H1 (cell line): ENCODE data around the gene GNAI2. TPM values are rescaled to one million over a fixed set of nuclear protein-coding genes. Genes with fewer than 3 reads are reported as not detected.

Experiments used
- CTCF ChIA-PET: fragments of 300-600 bp; sonication (Branson Sonifier 250); formaldehyde crosslinking; loops from one replicate; lab custom pipeline; 2021; ENCODE audit not compliant: partially characterized antibody; lab: Charles Lee
- POLR2A ChIA-PET: fragments of 300-600 bp; sonication (Branson Sonifier 250); formaldehyde crosslinking; loops from one replicate; lab custom pipeline; 2021; ENCODE audit warnings: inconsistent platforms; ENCODE audit not compliant: partially characterized antibody; lab: Charles Lee
- DNase-seq, 2 experiments: peaks; one replicate each; pipeline versions ENCODE4 v3.0.0 to v3.0.0-alpha.2; 2010 to 2022; ENCODE audit warnings: low spot score in 2 of 2, low read depth in 1 of 2, mixed read lengths in 1 of 2
- FAIRE-seq: peaks from 2 replicates; lab custom pipeline; 2011; peaks lifted over from hg19 to GRCh38; lab: Jason Lieb, UNC
- H2AFZ ChIP-seq: 2 replicates; pipeline ENCODE4 v1.8.1; 2012; ENCODE audit warnings: low read length, inconsistent platforms
- H2AK5ac ChIP-seq: 2 replicates; pipeline ENCODE4 v1.6.1; 2013; ENCODE audit warnings: low read depth, low read length
- H2BK120ac ChIP-seq: replicated peaks from 2 replicates; pipeline ENCODE3; 2013; ENCODE audit warnings: low read depth, low read length, inconsistent platforms
- H2BK12ac ChIP-seq: 2 replicates; pipeline ENCODE4 v1.6.1; 2013; ENCODE audit warnings: low read depth, low read length
- H2BK15ac ChIP-seq: 2 replicates; pipeline ENCODE4 v1.6.1; 2013; ENCODE audit warnings: low read length
- H2BK20ac ChIP-seq: 2 replicates; pipeline ENCODE4 v1.6.1; 2013; ENCODE audit warnings: low read length
- H2BK5ac ChIP-seq: 2 replicates; pipeline ENCODE4 v1.6.1; 2013; ENCODE audit warnings: low read depth, low read length
- H3K14ac ChIP-seq: 2 replicates; pipeline ENCODE4 v1.6.1; 2013; ENCODE audit warnings: inconsistent platforms; ENCODE audit not compliant: insufficient read length
- H3K18ac ChIP-seq: 2 replicates; pipeline ENCODE4 v1.6.1; 2013; ENCODE audit warnings: low read length; ENCODE audit errors: extremely low read depth
- H3K23ac ChIP-seq: 2 replicates; pipeline ENCODE4 v1.6.1; 2013; ENCODE audit warnings: inconsistent platforms; ENCODE audit not compliant: insufficient read length
- H3K23me2 ChIP-seq: 2 replicates; pipeline ENCODE4 v1.6.1; 2013; ENCODE audit warnings: low read depth, low read length
- H3K27ac ChIP-seq: 2 replicates; pipeline ENCODE4 v1.6.1; 2011; ENCODE audit warnings: low read depth, low read length, inconsistent platforms
- H3K27me3 ChIP-seq, 4 experiments: replicated peaks in 1 of 4; 1 replicate in 1 of 4; 2 replicates in 3 of 4; pipeline versions ENCODE4 v1.6.1 to v1.8.1; 2011 to 2013; ENCODE audit warnings: low read length in 3 of 4, mild to moderate bottlenecking in 3 of 4, inconsistent platforms in 2 of 4, mixed read lengths in 2 of 4, moderate library complexity in 1 of 4; ENCODE audit not compliant: control insufficient read depth in 3 of 4, insufficient read depth in 3 of 4; ENCODE audit errors: extremely low read depth in 1 of 4
- H3K36me3 ChIP-seq, 4 experiments: 2 replicates each; pipeline versions ENCODE4 v1.6.1 to v1.8.1; 2011 to 2013; ENCODE audit warnings: mild to moderate bottlenecking in 4 of 4, low read length in 3 of 4, moderate library complexity in 2 of 4, control low read depth in 1 of 4, inconsistent platforms in 1 of 4; ENCODE audit not compliant: insufficient read depth in 4 of 4, control insufficient read depth in 2 of 4
- H3K4ac ChIP-seq: replicated peaks from 2 replicates; pipeline ENCODE3; 2013; ENCODE audit warnings: low read length, low read depth, mixed read lengths, inconsistent platforms; ENCODE audit not compliant: insufficient read length
- H3K4me1 ChIP-seq, 4 experiments: replicated peaks in 1 of 4; 1 replicate in 1 of 4; 2 replicates in 3 of 4; pipeline versions ENCODE4 v1.6.1 to v1.8.1; 2011 to 2013; ENCODE audit warnings: low read length in 3 of 4, inconsistent platforms in 2 of 4, mixed read lengths in 1 of 4; ENCODE audit not compliant: insufficient read depth in 4 of 4, control insufficient read depth in 3 of 4
- H3K4me2 ChIP-seq, 2 experiments: 2 replicates each; pipeline versions ENCODE4 v1.6.1 to v1.8.1; 2011 to 2013; ENCODE audit warnings: low read depth in 2 of 2, low read length in 2 of 2, control low read depth in 1 of 2, inconsistent platforms in 1 of 2, mild to moderate bottlenecking in 1 of 2; ENCODE audit not compliant: insufficient read depth in 1 of 2
- H3K4me3 ChIP-seq, 4 experiments: fragments of 200-600, 300-600 bp in 1 of 4; sonication (generic), shearing (Covaris generic), sonication (Bioruptor Twin) in 1 of 4; 2 replicates each; pipeline versions ENCODE4 v1.5.1 to v1.8.1; 2011 to 2016; ENCODE audit warnings: low read length in 4 of 4, low read depth in 3 of 4, control low read depth in 2 of 4, inconsistent platforms in 2 of 4, mild to moderate bottlenecking in 2 of 4, mixed read lengths in 1 of 4, moderate library complexity in 1 of 4; ENCODE audit not compliant: insufficient read depth in 2 of 4; ENCODE audit errors: extremely low read depth in 1 of 4
- H3K56ac ChIP-seq: replicated peaks from 2 replicates; pipeline ENCODE3; 2013; ENCODE audit warnings: low read depth, mild to moderate bottlenecking, mixed read lengths, low read length, inconsistent platforms; ENCODE audit not compliant: insufficient read length
- H3K79me1 ChIP-seq: 2 replicates; pipeline ENCODE4 v1.6.1; 2013; ENCODE audit warnings: low read depth, low read length, control low read depth
- H3K79me2 ChIP-seq, 2 experiments: 2 replicates each; pipeline versions ENCODE4 v1.6.1 to v1.8.1; 2012 to 2013; ENCODE audit warnings: low read length in 2 of 2, mild to moderate bottlenecking in 2 of 2, inconsistent platforms in 1 of 2; ENCODE audit not compliant: insufficient read depth in 2 of 2, control insufficient read depth in 1 of 2
- H3K9ac ChIP-seq, 4 experiments: replicated peaks in 1 of 4; 1 replicate in 1 of 4; 2 replicates in 3 of 4; pipeline versions ENCODE4 v1.6.1 to v1.8.1; 2011 to 2013; ENCODE audit warnings: low read depth in 3 of 4, low read length in 3 of 4, control low read depth in 2 of 4, mild to moderate bottlenecking in 2 of 4, moderate library complexity in 2 of 4, inconsistent platforms in 1 of 4; ENCODE audit errors: extremely low read depth in 1 of 4
- H3K9me3 ChIP-seq, 2 experiments: 2 replicates each; pipeline versions ENCODE4 v1.6.1 to v1.8.1; 2012 to 2013; ENCODE audit warnings: mild to moderate bottlenecking in 2 of 2, moderate library complexity in 2 of 2, control low read depth in 1 of 2, inconsistent platforms in 1 of 2, low read depth in 1 of 2, low read length in 1 of 2, mixed read lengths in 1 of 2; ENCODE audit not compliant: insufficient read depth in 2 of 2
- H4K20me1 ChIP-seq, 2 experiments: replicated peaks in 1 of 2; 2 replicates each; pipeline versions ENCODE3 to v1.8.1; 2011 to 2013; ENCODE audit warnings: inconsistent platforms in 2 of 2, low read length in 2 of 2, mild to moderate bottlenecking in 1 of 2; ENCODE audit not compliant: insufficient read depth in 2 of 2, control insufficient read depth in 1 of 2
- H4K5ac ChIP-seq: 2 replicates; pipeline ENCODE4 v1.6.1; 2013; ENCODE audit warnings: low read length, low read depth, mixed read lengths, inconsistent platforms; ENCODE audit not compliant: insufficient read length
- H4K8ac ChIP-seq: 2 replicates; pipeline ENCODE4 v1.8.0; 2013; ENCODE audit warnings: mild to moderate bottlenecking, moderate library complexity, low read length, inconsistent platforms; ENCODE audit not compliant: insufficient read depth; ENCODE audit errors: extremely low read depth
- H4K91ac ChIP-seq: replicated peaks from 2 replicates; pipeline ENCODE3; 2013; ENCODE audit warnings: low read length, mixed read lengths, inconsistent platforms; ENCODE audit not compliant: insufficient read length
- ASH2L ChIP-seq: fragments of 200-600, 300-600 bp; sonication (generic); IDR thresholded peaks from one replicate; pipeline ENCODE4 v1.7.1; 2017; ENCODE audit warnings: low read length
- TAF1 ChIP-seq: IDR thresholded peaks from 2 replicates; pipeline ENCODE4 v1.6.1; 2011; ENCODE audit warnings: mild to moderate bottlenecking, low read depth, low read length
- ZNF274 ChIP-seq: IDR thresholded peaks from 2 replicates; pipeline ENCODE4 v1.7.0; 2012; ENCODE audit warnings: low read length, borderline replicate concordance; ENCODE audit errors: extremely low read depth
- WGBS, 2 experiments: shearing (Covaris generic) in 1 of 2; methylation state at CpG; one replicate each; pipeline versions ENCODE4 v1.1.6 to v1.1.7; 2013 to 2015; ENCODE audit warnings: low lambda C conversion rate in 2 of 2, mixed read lengths in 2 of 2, inconsistent platforms in 1 of 2, low coverage in 1 of 2, missing lambda C conversion rate in 1 of 2; ENCODE audit not compliant: insufficient replicate concordance in 2 of 2, insufficient coverage in 1 of 2, insufficient read length in 1 of 2; ENCODE audit errors: extremely low coverage in 1 of 2, missing lambda C conversion rate in 1 of 2; 5-methylcytosine and 5-hydroxymethylcytosine counted together
- polyA plus RNA-seq, 7 experiments: library from polyadenylated mRNA; depleted of rRNA in 3 of 7; stranded (reverse) in 5 of 7; unstranded in 2 of 7; fragments of >200 nt in 5 of 7; fragments of 200-250 nt in 2 of 7; gene quantifications; 1 replicate in 5 of 7; 2 replicates in 1 of 7; 4 replicates in 1 of 7; pipeline versions ENCODE4 v1.2.1 to v1.2.3, GENCODE V29; 2011 to 2013; ENCODE audit warnings: missing spikeins in 2 of 7, mixed read lengths in 2 of 7
- total RNA-seq: library from RNA; stranded (reverse); fragmentation: NEBNext Ultra II Directional; extraction: Animal tissue kit (Norgen Biotek cat#: 25700); gene quantifications from 2 replicates; pipeline ENCODE4 v1.2.1, GENCODE V29; 2021
- TF ChIP-seq, protein P1 (sequence below): IDR thresholded peaks from 2 replicates; pipeline ENCODE4 v1.6.1; 2011; ENCODE audit warnings: low read length, improper control_type of control experiment
- TF ChIP-seq, protein P2 (sequence below): IDR thresholded peaks from 2 replicates; pipeline ENCODE4 v1.6.1; 2011; ENCODE audit warnings: low read depth, mild to moderate bottlenecking, low read length; ENCODE audit not compliant: insufficient read depth
- TF ChIP-seq, protein P3 (sequence below): IDR thresholded peaks from 2 replicates; pipeline ENCODE4 v1.6.1; 2012; ENCODE audit warnings: inconsistent platforms

The GNAI2 gene
- total and polyA plus RNA-seq, 2 of the 8 experiments (the other 6 are each of a cell fraction or from before 2014, with no cell fraction given): 168 to 539 TPM

DNA sequence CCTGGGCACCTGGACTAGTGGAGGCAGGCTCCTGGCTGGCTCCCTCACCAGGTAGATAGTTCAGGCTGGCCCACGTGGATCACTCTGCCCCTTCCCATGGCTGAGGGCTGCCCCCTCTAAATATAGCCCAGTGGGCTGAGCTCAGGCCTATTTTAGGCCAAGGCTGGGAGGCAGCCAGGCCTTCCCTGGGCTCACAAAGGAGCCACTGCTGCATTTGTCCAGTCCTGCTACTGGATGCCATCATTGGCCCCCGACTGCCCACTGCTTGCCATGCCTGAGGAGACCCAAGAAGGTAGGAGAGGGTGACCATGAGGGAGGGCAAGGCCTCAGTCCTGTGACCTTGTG is 42.8 kb downstream of the GNAI2 start, which contains the start of gene LSMEM2:
TSS of gene LSMEM2 (plus strand) at position 208 of the 345 bp plus-strand sequence. CDS start at position 235, 27 bp downstream.
- no peak within 1 kb of the TSS for H3K56ac ChIP-seq
- no peaks in the 10 kb centered on the region for H3K36me3 ChIP-seq
- H3K4me1 ChIP-seq: peaks cover 0 to 12% (median 7%) of the 10 kb centered on the region in 4 experiments; a peak in 5 of 7 replicates
- H2BK12ac ChIP-seq: no peak within 1 kb of the TSS
- no peak within 1 kb of the TSS for H4K91ac ChIP-seq
- H2BK5ac ChIP-seq: no peak within 1 kb of the TSS
- no peaks in the 10 kb centered on the region for H3K79me2 ChIP-seq
- FAIRE-seq (no peak), DNase-seq (no peak)
- no peak within 1 kb of the TSS for H4K8ac ChIP-seq
- no peak within 1 kb of the TSS for H2BK20ac ChIP-seq
- TF ChIP-seq, protein P1, sequence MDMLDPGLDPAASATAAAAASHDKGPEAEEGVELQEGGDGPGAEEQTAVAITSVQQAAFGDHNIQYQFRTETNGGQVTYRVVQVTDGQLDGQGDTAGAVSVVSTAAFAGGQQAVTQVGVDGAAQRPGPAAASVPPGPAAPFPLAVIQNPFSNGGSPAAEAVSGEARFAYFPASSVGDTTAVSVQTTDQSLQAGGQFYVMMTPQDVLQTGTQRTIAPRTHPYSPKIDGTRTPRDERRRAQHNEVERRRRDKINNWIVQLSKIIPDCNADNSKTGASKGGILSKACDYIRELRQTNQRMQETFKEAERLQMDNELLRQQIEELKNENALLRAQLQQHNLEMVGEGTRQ: no peak
- no peak for TF ChIP-seq ASH2L
- no peak for TF ChIP-seq TAF1
- TF ChIP-seq, protein P2, sequence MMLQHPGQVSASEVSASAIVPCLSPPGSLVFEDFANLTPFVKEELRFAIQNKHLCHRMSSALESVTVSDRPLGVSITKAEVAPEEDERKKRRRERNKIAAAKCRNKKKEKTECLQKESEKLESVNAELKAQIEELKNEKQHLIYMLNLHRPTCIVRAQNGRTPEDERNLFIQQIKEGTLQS: no peak
- no peak for TF ChIP-seq ZNF274
- TF ChIP-seq, protein P3, sequence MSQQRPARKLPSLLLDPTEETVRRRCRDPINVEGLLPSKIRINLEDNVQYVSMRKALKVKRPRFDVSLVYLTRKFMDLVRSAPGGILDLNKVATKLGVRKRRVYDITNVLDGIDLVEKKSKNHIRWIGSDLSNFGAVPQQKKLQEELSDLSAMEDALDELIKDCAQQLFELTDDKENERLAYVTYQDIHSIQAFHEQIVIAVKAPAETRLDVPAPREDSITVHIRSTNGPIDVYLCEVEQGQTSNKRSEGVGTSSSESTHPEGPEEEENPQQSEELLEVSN: no peak
- no peak within 1 kb of the TSS for H2AK5ac ChIP-seq
- 71% methylated on average over 2 of the region's 2 CpGs; no CpG with 5 or more reads in 1 of the 2 experiments for WGBS, 2 experiments
- H3K23me2 ChIP-seq: peaks cover 2% of the 10 kb centered on the region; the same call in 1 of the 2 replicates
- no peak within 1 kb of the TSS for H3K27ac ChIP-seq
- peak within 1 kb of the TSS in 1 of 4 experiments; percentile 19; a peak in 2 of 7 replicates for H3K9ac ChIP-seq
- ChIA-PET POLR2A (interaction anchor here (0.9 to 9.6 kb wide), 11 partner anchors 11 to 126 kb away, joined by 3 to 122 read pairs (median 3); partner anchors contain the start of genes GNAI2, HYAL2 and IFRD2), CTCF (interaction anchor here (0.9 to 53.5 kb wide), 8 partner anchors 9 to 57 kb away, joined by 4 to 2149 read pairs (median 11); partner anchors contain the start of genes GNAI2, HYAL2, IFRD2 and SLC38A3)
- no peaks in the 10 kb centered on the region for H4K20me1 ChIP-seq
- no peak within 1 kb of the TSS for H3K4me3 ChIP-seq
- H4K5ac ChIP-seq: no peak within 1 kb of the TSS
- H3K14ac ChIP-seq: no peak within 1 kb of the TSS
- H3K4ac ChIP-seq: no peak within 1 kb of the TSS
- peaks cover 20 to 41% (median 33%) of the 10 kb centered on the region in 4 experiments for H3K27me3 ChIP-seq
- no peak within 1 kb of the TSS for H3K23ac ChIP-seq
- no peaks in the 10 kb centered on the region; a peak in 1 of 4 replicates for H3K9me3 ChIP-seq
- no peak within 1 kb of the TSS for H3K4me2 ChIP-seq
- H3K79me1 ChIP-seq: no peaks in the 10 kb centered on the region
- no peak within 1 kb of the TSS for H3K18ac ChIP-seq
- H2BK15ac ChIP-seq: no peak within 1 kb of the TSS
- no peak within 1 kb of the TSS for H2AFZ ChIP-seq
- H2BK120ac ChIP-seq: no peak within 1 kb of the TSS
